ENCODE measurements around the gene MRPL53.

MRPL53 gene

DNA sequence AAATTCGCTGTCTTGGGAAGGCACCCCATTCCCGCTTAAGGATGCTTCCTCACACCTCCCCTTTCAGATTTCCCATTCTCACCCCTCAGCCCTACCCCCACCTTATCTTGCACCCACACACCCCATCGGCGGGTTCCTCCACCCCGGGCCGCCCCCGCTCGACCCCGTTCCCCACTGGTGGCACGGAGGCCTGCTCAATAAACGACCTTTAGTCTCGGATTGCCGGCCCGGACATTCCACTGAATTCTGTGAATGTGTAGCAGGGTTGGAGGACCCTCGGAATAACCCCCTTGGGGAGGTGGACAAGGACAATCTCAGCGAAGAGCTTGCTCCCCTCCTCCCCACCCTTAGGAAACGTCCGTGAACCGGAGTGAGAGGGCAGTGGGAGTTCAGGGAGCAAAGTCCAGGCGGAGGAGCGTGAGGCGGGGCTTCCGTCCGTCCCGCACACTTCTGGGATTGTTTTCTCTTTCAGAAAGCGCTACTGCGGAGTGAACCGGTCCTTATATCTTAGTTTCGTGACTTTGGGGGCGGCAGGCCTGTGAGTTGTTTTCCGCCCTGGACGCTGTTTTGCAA, 29.8 kb upstream of the MRPL53 start:
- TF ChIP-seq, protein P1, sequence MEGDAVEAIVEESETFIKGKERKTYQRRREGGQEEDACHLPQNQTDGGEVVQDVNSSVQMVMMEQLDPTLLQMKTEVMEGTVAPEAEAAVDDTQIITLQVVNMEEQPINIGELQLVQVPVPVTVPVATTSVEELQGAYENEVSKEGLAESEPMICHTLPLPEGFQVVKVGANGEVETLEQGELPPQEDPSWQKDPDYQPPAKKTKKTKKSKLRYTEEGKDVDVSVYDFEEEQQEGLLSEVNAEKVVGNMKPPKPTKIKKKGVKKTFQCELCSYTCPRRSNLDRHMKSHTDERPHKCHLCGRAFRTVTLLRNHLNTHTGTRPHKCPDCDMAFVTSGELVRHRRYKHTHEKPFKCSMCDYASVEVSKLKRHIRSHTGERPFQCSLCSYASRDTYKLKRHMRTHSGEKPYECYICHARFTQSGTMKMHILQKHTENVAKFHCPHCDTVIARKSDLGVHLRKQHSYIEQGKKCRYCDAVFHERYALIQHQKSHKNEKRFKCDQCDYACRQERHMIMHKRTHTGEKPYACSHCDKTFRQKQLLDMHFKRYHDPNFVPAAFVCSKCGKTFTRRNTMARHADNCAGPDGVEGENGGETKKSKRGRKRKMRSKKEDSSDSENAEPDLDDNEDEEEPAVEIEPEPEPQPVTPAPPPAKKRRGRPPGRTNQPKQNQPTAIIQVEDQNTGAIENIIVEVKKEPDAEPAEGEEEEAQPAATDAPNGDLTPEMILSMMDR (IDR thresholded peaks at IDR 0.05; ENCODE audit: unreplicated experiment in 3 of 3): no peak
- Mint-ChIP-seq H3K27ac (peak overlapping the region; percentile 61 to 83 (median 63)), H3K36me3 (ENCODE audit: low read depth) (peaks cover 27% of the 10 kb centered on the region), H3K4me3 (peak overlapping the region; percentile 77 to 87 (median 81)), H3K4me1 (peaks cover 60% of the 10 kb centered on the region), H3K27me3 (ENCODE audit: low read depth) (peaks cover 96% of the 10 kb centered on the region), H3K9me3 (no peaks in the 10 kb centered on the region)

DNA sequence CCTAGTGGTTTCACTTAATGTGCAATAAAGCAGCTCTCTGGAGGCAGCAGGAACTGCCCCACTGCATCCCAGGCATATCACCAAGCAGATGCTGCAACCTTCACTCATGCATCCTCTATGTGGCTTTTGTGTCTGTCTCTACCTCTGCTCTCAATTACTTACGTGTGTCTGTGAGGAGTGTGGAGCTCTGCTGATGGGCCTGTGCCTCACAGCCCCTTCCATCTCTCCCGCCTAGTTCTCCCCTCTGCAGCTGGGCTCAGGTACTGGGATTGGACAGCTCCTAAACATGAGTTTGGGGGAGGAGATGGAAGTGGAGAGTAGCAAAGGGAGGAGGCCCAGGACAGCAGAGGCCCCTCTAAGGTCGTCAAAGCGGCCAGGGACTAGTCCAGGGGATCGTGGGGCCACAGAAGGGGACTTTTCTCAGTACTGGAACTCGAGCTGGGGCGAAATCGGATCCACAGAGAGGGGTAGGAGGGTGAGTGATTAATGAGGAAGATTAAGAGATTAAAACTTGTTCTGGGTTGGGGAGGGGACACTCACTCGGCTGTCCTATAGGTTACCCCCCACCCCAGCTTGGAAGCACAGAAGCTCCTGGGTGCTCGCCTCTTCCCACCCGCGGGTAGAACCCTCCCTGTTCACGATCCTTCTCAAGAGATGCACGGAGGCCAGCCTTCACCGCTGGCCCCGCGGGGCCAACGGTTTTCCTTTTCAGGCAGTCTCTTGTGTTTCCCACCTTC, 29.0 kb upstream of the MRPL53 start:
- Mint-ChIP-seq H3K4me3 (peak overlapping the region; percentile 77 to 87 (median 81)), H3K27me3 (ENCODE audit: low read depth) (peaks cover 96% of the 10 kb centered on the region), H3K27ac (peak overlapping the region; percentile 61 to 83 (median 63)), H3K9me3 (no peaks in the 10 kb centered on the region), H3K4me1 (peaks cover 53% of the 10 kb centered on the region), H3K36me3 (ENCODE audit: low read depth) (peaks cover 21% of the 10 kb centered on the region)
- TF ChIP-seq, protein P1 (IDR thresholded peaks at IDR 0.05; ENCODE audit: unreplicated experiment in 3 of 3): no peak

DNA sequence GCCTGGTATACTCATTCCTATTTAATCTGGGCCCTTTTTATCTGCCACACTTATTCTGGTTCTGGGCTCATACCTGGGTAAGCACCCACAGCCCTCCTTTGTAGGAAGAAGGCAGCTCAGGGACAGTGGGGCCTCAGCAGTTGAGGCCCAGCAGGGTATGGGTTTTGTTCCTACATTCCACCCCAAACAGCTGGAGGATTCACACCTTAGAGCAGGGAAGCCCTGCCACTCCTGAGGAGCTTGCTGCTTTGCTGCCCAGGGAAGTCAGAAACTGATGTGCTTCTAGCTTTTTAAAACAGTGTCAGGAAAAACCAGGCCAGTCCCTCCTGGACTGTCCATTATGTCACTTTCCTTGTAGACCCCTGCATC, 28.1 kb upstream of the MRPL53 start:
- TF ChIP-seq, protein P1 (IDR thresholded peaks at IDR 0.05; ENCODE audit: unreplicated experiment in 3 of 3): no peak
- H3K36me3 Mint-ChIP-seq (ENCODE audit: low read depth): peaks cover 25% of the 10 kb centered on the region
- H3K4me3 Mint-ChIP-seq: peak overlapping the region; percentile 70 to 87 (median 77)
- H3K27ac Mint-ChIP-seq: no peak overlapping the region
- peaks cover 100% of the 10 kb centered on the region for H3K27me3 Mint-ChIP-seq (ENCODE audit: low read depth)
- H3K9me3 Mint-ChIP-seq: no peaks in the 10 kb centered on the region
- H3K4me1 Mint-ChIP-seq: peaks cover 51% of the 10 kb centered on the region

DNA sequence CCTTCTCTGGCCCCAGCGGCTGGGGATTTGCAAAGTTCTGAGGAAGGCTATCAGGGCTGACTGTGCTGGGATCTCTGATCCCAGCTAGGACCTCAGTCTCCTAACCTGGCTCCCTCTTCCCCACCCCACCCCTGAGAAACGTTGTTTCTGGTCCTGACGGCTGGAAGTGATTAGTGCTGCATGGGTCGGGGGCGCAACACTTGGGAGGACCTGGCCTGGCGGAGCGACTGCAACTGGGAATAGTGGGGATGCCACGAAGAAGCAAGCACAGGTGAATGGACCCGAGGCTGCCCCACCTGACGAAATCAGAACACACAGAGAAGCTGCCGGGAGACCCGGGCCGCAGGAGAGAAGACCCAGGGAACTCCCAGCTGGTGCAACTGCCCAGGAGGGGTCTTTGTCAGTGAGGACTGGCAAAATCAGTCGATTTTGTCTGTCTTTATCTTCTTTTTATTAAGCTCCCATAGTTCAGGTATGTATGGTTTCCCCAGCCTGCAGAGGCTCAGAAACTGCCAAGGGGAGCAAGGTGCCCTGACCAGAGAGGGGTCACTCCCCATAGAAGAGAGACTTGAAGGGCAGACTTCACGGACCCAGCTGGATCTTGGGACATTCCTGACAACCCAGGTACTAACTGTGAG, 27.6 kb upstream of the MRPL53 start:
- Mint-ChIP-seq H3K36me3 (ENCODE audit: low read depth) (peaks cover 23% of the 10 kb centered on the region), H3K4me1 (peaks cover 48% of the 10 kb centered on the region), H3K9me3 (no peaks in the 10 kb centered on the region), H3K27me3 (ENCODE audit: low read depth) (peaks cover 100% of the 10 kb centered on the region), H3K27ac (peak overlapping the region in 2 of 3 experiments; percentile 75 to 78), H3K4me3 (peak overlapping the region; percentile 70 to 87 (median 75))
- TF ChIP-seq, protein P1 (IDR thresholded peaks at IDR 0.05; ENCODE audit: unreplicated experiment in 3 of 3): no peak

DNA sequence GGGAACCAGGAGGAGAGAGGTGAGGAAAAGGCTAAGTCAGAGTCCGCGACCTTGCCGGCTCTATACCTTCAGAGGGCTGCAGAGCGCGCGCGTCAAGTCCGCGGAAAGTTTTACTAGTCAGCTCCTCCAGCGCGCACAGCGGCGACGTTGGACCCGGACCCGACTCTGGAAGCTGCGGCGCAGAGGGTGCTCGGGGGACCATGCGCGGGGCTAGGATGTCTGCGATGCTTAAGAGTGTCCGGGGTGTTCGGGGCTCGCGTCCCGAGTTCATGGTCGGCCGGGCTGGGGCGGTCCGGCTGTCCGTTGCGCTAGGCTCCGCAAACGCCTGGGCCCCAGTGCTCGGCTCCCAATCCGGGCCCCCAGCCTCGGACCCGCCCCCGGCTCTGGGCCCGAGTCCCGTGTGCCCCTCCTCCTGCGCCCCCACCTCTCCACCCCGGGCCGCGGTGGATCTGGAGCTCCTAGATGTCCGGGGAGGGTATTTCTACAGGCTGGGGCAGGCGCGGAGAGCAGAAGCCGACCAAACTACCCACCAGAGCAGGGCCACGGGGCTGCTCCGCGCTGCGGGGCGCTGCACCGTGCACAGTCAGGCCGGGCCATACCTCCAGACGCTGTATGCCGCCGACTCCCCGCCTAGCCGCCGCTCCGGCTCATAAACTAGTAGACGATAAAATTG, 26.9 kb upstream of the MRPL53 start, which contains the start of gene LBX2:
Gene LBX2, minus strand, starts transcription at position 337 of the 673 bp plus-strand sequence. Its CDS starts 66 bp downstream, at position 271.
- Mint-ChIP-seq H3K27me3 (ENCODE audit: low read depth) (peaks cover 98% of the 10 kb centered on the region), H3K36me3 (ENCODE audit: low read depth) (peaks cover 18% of the 10 kb centered on the region), H3K4me1 (peaks cover 41% of the 10 kb centered on the region), H3K9me3 (no peaks in the 10 kb centered on the region), H3K27ac (peak within 1 kb of the TSS; percentile 57 to 79 (median 75)), H3K4me3 (peak within 1 kb of the TSS; percentile 86 to 89 (median 87))
- TF ChIP-seq, protein P1 (IDR thresholded peaks at IDR 0.05; ENCODE audit: unreplicated experiment in 3 of 3): no peak

Measured in nephron (organoid).